A549 (cell line): ENCODE data around the gene SLC2A1.

Experiments
- CEBPB ChIP-seq, 2 experiments: fragments of >200 bp in 1 of 2; sonication (Bioruptor Twin) in 1 of 2; formaldehyde crosslinking in 1 of 2; IDR thresholded peaks; 2 replicates each; pipeline ENCODE4 v1.6.1; 2012 to 2016
- CTCF ChIP-seq: fragments of >200 bp; sonication (Bioruptor Twin); formaldehyde crosslinking; IDR thresholded peaks from 3 replicates; pipeline ENCODE4 v1.5.1; 2016
- EP300 ChIP-seq, 2 experiments: fragments of >200 bp; sonication (Bioruptor Twin); formaldehyde crosslinking; IDR thresholded peaks; 2 replicates in 1 of 2; 3 replicates in 1 of 2; pipeline ENCODE4 v1.6.1; 2016 to 2017
- HEYL ChIP-seq: fragments of 250-450 bp; sonication (Bioruptor Pico); IDR thresholded peaks from 2 replicates; pipeline ENCODE4 v1.8.0; 2021; ENCODE audit warnings: mild to moderate bottlenecking, moderate library complexity
- MAFK ChIP-seq: fragments of 450-650 bp; IDR thresholded peaks from 2 replicates; pipeline ENCODE4 v1.6.1; 2014; ENCODE audit not compliant: partially characterized antibody
- PHF8 ChIP-seq: fragments of 200-600 bp; sonication (generic); IDR thresholded peaks from 2 replicates; pipeline ENCODE4 v1.6.1; 2016; ENCODE audit warnings: low read depth, mild to moderate bottlenecking, antibody characterized with exemption, moderate library complexity, borderline replicate concordance
- POLR2A ChIP-seq: IDR thresholded peaks from 2 replicates; pipeline ENCODE4 v1.6.1; 2012; ENCODE audit warnings: mild to moderate bottlenecking, low read length
- RAD21 ChIP-seq, 2 experiments: fragments of >200 bp in 1 of 2; sonication (Bioruptor Twin) in 1 of 2; formaldehyde crosslinking in 1 of 2; IDR thresholded peaks in 1 of 2; conservative IDR thresholded peaks in 1 of 2; 2 replicates in 1 of 2; 3 replicates in 1 of 2; pipeline ENCODE4 v1.6.1; 2012 to 2018; ENCODE audit warnings: inconsistent platforms in 1 of 2
- SMC3 ChIP-seq: fragments of >200 bp; sonication (Bioruptor Twin); formaldehyde crosslinking; IDR thresholded peaks from 3 replicates; pipeline ENCODE4 v1.6.1; 2018; ENCODE audit warnings: inconsistent platforms
- ZFP36 ChIP-seq: fragments of 450-650 bp; IDR thresholded peaks from 2 replicates; pipeline ENCODE4 v1.6.1; 2014; ENCODE audit warnings: borderline replicate concordance; ENCODE audit not compliant: partially characterized antibody
- ZNF302 ChIP-seq: fragments of 250-450 bp; sonication (Bioruptor Pico); IDR thresholded peaks from 2 replicates; pipeline ENCODE4 v1.9.0; 2021; ENCODE audit warnings: inconsistent platforms, mild to moderate bottlenecking, moderate library complexity
- TF ChIP-seq, protein P1 (sequence below): IDR thresholded peaks from 2 replicates; pipeline ENCODE4 v1.6.1; 2012
- TF ChIP-seq, protein P2 (sequence below): fragments of 200-600 bp; sonication (generic); IDR thresholded peaks from 2 replicates; pipeline ENCODE4 v1.6.1; 2016; ENCODE audit warnings: antibody characterized with exemption, mild to moderate bottlenecking, moderate library complexity
- TF ChIP-seq, protein P3 (sequence below): fragments of 150-350 bp; IDR thresholded peaks from 2 replicates; pipeline ENCODE4 v1.6.1; 2014; ENCODE audit warnings: low read depth, mild to moderate bottlenecking, low read length

GRCh38 chr1:42943728-42944127 lies 14.9 kb downstream of the SLC2A1 start:
- no peak for TF ChIP-seq CTCF
- no peak for TF ChIP-seq EP300 (IDR thresholded peaks at IDR 0.05)
- no peak for TF ChIP-seq ZNF302
- TF ChIP-seq ZFP36 = no peak
- no peak for TF ChIP-seq PHF8
- TF ChIP-seq HEYL = no peak
- TF ChIP-seq, protein P1, sequence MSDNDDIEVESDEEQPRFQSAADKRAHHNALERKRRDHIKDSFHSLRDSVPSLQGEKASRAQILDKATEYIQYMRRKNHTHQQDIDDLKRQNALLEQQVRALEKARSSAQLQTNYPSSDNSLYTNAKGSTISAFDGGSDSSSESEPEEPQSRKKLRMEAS = no peak
- no peak for TF ChIP-seq POLR2A
- TF ChIP-seq, protein P2, sequence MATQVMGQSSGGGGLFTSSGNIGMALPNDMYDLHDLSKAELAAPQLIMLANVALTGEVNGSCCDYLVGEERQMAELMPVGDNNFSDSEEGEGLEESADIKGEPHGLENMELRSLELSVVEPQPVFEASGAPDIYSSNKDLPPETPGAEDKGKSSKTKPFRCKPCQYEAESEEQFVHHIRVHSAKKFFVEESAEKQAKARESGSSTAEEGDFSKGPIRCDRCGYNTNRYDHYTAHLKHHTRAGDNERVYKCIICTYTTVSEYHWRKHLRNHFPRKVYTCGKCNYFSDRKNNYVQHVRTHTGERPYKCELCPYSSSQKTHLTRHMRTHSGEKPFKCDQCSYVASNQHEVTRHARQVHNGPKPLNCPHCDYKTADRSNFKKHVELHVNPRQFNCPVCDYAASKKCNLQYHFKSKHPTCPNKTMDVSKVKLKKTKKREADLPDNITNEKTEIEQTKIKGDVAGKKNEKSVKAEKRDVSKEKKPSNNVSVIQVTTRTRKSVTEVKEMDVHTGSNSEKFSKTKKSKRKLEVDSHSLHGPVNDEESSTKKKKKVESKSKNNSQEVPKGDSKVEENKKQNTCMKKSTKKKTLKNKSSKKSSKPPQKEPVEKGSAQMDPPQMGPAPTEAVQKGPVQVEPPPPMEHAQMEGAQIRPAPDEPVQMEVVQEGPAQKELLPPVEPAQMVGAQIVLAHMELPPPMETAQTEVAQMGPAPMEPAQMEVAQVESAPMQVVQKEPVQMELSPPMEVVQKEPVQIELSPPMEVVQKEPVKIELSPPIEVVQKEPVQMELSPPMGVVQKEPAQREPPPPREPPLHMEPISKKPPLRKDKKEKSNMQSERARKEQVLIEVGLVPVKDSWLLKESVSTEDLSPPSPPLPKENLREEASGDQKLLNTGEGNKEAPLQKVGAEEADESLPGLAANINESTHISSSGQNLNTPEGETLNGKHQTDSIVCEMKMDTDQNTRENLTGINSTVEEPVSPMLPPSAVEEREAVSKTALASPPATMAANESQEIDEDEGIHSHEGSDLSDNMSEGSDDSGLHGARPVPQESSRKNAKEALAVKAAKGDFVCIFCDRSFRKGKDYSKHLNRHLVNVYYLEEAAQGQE = no peak
- TF ChIP-seq MAFK = no peak
- TF ChIP-seq, protein P3, sequence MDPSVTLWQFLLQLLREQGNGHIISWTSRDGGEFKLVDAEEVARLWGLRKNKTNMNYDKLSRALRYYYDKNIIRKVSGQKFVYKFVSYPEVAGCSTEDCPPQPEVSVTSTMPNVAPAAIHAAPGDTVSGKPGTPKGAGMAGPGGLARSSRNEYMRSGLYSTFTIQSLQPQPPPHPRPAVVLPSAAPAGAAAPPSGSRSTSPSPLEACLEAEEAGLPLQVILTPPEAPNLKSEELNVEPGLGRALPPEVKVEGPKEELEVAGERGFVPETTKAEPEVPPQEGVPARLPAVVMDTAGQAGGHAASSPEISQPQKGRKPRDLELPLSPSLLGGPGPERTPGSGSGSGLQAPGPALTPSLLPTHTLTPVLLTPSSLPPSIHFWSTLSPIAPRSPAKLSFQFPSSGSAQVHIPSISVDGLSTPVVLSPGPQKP = no peak
- TF ChIP-seq RAD21 (conservative IDR thresholded peaks at IDR 0.05 in 1 of 2, IDR thresholded peaks at IDR 0.05 in 1 of 2) = no peak
- no peak for TF ChIP-seq CEBPB (IDR thresholded peaks at IDR 0.05)
- no peak for TF ChIP-seq SMC3
